SK-N-MC (cell line): ENCODE measurements around the gene PAK6.
A peak's percentile ranks its signal among the peaks of the same experiment; 100 is the strongest.

ENCODE experiments used
- EZH2 ChIP-seq: fragments of 200-600 bp; sonication (generic); IDR thresholded peaks from one replicate; pipeline ENCODE4 v1.6.1; 2017; ENCODE audit warnings: antibody characterized with exemption
- FOXP2 ChIP-seq: optimal IDR thresholded peaks from 2 replicates; pipeline ENCODE3; 2011; ENCODE audit warnings: mild to moderate bottlenecking, moderate library complexity; ENCODE audit not compliant: insufficient read depth; ENCODE audit errors: extremely low read length, control extremely low read depth
- POLR2AphosphoS5 ChIP-seq: IDR thresholded peaks from 2 replicates; pipeline ENCODE4 v1.6.1; 2012; ENCODE audit warnings: mild to moderate bottlenecking, low read depth, low read length, borderline replicate concordance

DNA sequence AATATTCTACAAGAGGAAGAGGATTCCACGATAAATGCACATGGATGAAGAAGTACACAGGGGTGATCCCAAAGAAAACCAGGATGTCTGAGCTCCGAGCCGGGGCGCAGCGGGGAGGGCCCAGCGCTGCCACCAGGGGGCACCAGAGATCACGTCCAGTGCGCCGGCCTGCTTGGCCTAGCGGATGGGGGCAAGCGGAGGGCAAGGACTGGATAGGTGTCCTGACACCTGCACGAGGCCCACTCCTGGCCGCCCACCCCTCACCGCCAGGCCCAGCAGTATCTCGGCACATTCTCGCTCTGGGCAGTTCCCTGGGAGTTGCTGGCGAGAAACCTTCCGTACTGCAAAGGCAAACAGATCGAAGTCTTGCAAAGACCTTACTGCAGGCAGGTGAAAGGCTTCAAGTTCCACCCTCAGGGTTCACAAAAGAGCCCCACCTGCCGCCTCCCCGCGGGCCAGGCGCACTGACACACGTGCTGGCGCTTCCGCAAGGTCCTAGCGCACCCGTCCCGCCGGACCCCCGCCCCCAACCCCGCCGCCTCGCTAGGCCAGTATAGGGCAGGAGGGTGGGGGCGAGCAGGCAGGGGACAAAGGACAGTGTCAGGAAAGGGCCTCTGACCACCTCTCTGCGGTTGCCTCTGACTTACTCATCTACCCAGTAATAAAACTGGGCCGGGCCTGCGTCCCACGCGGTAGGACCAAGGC lies 40.7 kb downstream of the PAK6 start:
- peak; percentile 26; the same call in 1 of the 2 replicates for TF ChIP-seq POLR2AphosphoS5
- TF ChIP-seq EZH2, result no peak
- TF ChIP-seq FOXP2, result no peak
